Spleen (tissue), 11 donors: Measurements from ENCODE around the gene KPNA6. TPM values are rescaled to one million over a fixed set of nuclear protein-coding genes. Genes with fewer than 3 reads are reported as not detected.

Source experiments
- DNase-seq: peaks from one replicate; pipeline ENCODE4 v3.0.0-alpha.2; 2020
- H3K27ac ChIP-seq, 8 donors: fragments of 200-600 bp; sonication (generic) in 7 of 8; 1 replicate in 4 of 8; 2 replicates in 4 of 8; pipeline versions ENCODE4 v1.5.0 to v1.8.0; 2016 to 2021; ENCODE audit warnings: inconsistent platforms in 4 of 8, mild to moderate bottlenecking in 4 of 8, moderate library complexity in 1 of 8
- H3K27me3 ChIP-seq, 7 donors: fragments of 200-600 bp; sonication (generic) in 6 of 7; replicated peaks in 1 of 7; 1 replicate in 4 of 7; 2 replicates in 3 of 7; pipeline versions ENCODE4 v1.5.0 to v1.8.0; 2016 to 2021; ENCODE audit warnings: inconsistent platforms in 3 of 7, mild to moderate bottlenecking in 1 of 7
- H3K36me3 ChIP-seq, 6 donors: fragments of 200-600 bp; sonication (generic) in 5 of 6; 1 replicate in 4 of 6; 2 replicates in 2 of 6; pipeline versions ENCODE4 v1.5.0 to v1.8.0; 2016 to 2021; ENCODE audit warnings: inconsistent platforms in 2 of 6
- H3K4me1 ChIP-seq, 6 donors: fragments of 200-600 bp; sonication (generic) in 5 of 6; 1 replicate in 3 of 6; 2 replicates in 3 of 6; pipeline versions ENCODE4 v1.5.0 to v1.8.0; 2016 to 2021; ENCODE audit warnings: inconsistent platforms in 3 of 6
- H3K4me3 ChIP-seq, 8 donors: fragments of 200-600 bp; sonication (generic) in 7 of 8; 1 replicate in 4 of 8; 2 replicates in 4 of 8; pipeline versions ENCODE4 v1.5.0 to v1.8.0; 2016 to 2021; ENCODE audit warnings: inconsistent platforms in 4 of 8, mild to moderate bottlenecking in 4 of 8, moderate library complexity in 2 of 8
- H3K9me3 ChIP-seq, 8 donors: fragments of 200-600 bp; sonication (generic) in 7 of 8; 1 replicate in 4 of 8; 2 replicates in 4 of 8; pipeline versions ENCODE4 v1.5.0 to v1.8.0; 2016 to 2021; ENCODE audit warnings: inconsistent platforms in 4 of 8
- CTCF ChIP-seq, 11 experiments: fragments of 200-600 bp in 7 of 11; fragments of 450-650 bp in 4 of 11; sonication (generic) in 4 of 11; IDR thresholded peaks in 8 of 11; conservative IDR thresholded peaks in 3 of 11; 1 replicate in 7 of 11; 2 replicates in 4 of 11; pipeline versions ENCODE4 v1.4.0 to v1.8.0; 2016 to 2021; ENCODE audit warnings: antibody characterized with exemption in 11 of 11, inconsistent platforms in 4 of 11, mild to moderate bottlenecking in 1 of 11
- POLR2A ChIP-seq, 3 donors: fragments of 450-650 bp; IDR thresholded peaks; one replicate each; pipeline ENCODE4 v1.5.1; 2017; ENCODE audit warnings: antibody characterized with exemption in 3 of 3, mild to moderate bottlenecking in 1 of 3
- POLR2AphosphoS5 ChIP-seq, 3 donors: sonication (generic); formaldehyde crosslinking; IDR thresholded peaks; one replicate each; pipeline ENCODE4 v1.5.1; 2017; ENCODE audit warnings: antibody characterized with exemption in 3 of 3
- WGBS, 5 donors: extraction: QIAGEN DNeasy Blood & Tissue Kit in 3 of 5; methylation state at CpG; one replicate each; pipeline versions ENCODE4 v1.1.5 to v1.1.7; 2013 to 2018; 5-methylcytosine and 5-hydroxymethylcytosine counted together
- intact Hi-C: fragments of 100-400 bp; cut with DNase I; formaldehyde crosslinking; loops from one replicate; pipeline ENCODE4 v1.15.0; 2023; ENCODE audit warnings: low total_unique reads
- microRNA-seq, 3 donors: library from miRNA; unstranded; fragments of <30 nt; microRNA quantifications; one replicate each; pipeline versions ENCODE4 to v1.1.0, GENCODE V29; 2019 to 2020
- polyA plus RNA-seq, 3 donors: library from polyadenylated mRNA; stranded (reverse); fragments of 200-250 nt; gene quantifications; one replicate each; pipeline ENCODE4 v1.2.1, GENCODE V29; 2013
- small RNA-seq, 4 donors: library from RNA; depleted of rRNA; stranded (forward); fragments of <200 nt; gene quantifications; one replicate each; pipeline ENCODE3, GENCODE V24; 2016
- total RNA-seq, 7 donors: library from RNA; depleted of rRNA in 3 of 7; stranded (reverse); fragments of >200 nt in 3 of 7; fragmentation: NEBNext Ultra II Directional in 4 of 7; extraction: Animal tissue kit (Norgen Biotek cat#: 25700) in 4 of 7; gene quantifications; one replicate each; pipeline versions ENCODE4 v1.1.0 to v1.2.1, GENCODE V29; 2016 to 2021
- donor health status: healthy with polysubstance abuse.
- donor health status: DM: no; HTN: no; CAD: no; lungs with moderate emphysema.
- donor health status: DM: no; HTN: no; CAD: no.
- donor health status: Bipolar disorder and iron deficiency.
- donor health status: healthy.
- donor health status: DM: no; HTN: no; CAD: no.
- donor health status: DM: yes; HTN: yes; CAD: no.

Gene KPNA6
- total and polyA plus RNA-seq, 10 donors: 3.5 to 57.1 (median 38.2) TPM

DNA sequence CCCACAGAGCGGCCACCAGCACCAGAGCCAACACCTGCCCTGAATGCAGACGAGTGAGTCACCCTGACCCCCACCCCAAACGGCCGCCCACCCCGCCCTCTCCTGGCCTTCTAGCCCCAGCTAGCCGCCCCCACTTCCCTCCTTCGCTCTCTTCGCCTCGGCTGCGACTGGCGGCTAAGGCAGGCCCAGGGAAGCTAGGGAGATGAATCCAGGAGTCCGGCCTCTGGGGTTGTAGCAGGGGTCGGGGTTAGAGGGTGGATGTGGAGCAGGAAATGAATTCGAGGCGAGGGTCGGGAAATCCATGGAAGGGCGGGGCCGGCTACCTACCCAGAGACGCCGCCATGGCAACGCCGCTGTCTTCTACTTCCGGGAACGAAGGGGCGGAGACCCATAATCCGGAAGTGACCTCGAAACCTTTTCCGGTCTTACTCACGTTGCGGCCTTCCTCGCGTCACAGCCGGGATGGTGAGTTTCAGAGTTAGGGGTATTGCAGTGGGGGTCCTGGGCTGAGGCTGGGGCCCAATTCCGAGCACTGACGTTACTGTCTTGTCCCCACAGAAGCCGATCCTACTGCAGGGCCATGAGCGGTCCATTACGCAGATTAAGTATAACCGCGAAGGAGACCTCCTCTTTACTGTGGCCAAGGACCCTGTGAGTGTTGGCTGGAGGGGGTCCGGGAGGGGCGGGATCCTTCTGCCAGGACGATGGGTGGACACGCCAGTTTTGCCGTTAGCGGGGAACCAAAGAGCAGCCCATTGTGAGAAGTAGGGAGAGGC lies 114.3 kb downstream of the KPNA6 start, which contains the start of the genes EIF3I and TMEM234:
Gene EIF3I (plus strand): TSS at position 428 of the 776 bp plus-strand sequence. CDS start 35 bp downstream, at position 463.
Gene TMEM234 (minus strand): TSS at position 374 of the 776 bp plus-strand sequence. CDS start 31 bp downstream, at position 343.
- Histone ChIP-seq H3K27me3 (no peaks in the 10 kb centered on the region), H3K36me3 (peaks cover 0 to 67% (median 36%) of the 10 kb centered on the region in 6 donors), H3K4me1 (peaks cover 21 to 60% (median 39%) of the 10 kb centered on the region in 6 donors), H3K4me3 (peak within 1 kb of the TSS; percentile 64 to 91 (median 84)), H3K27ac (peak within 1 kb of the TSS; percentile 63 to 97 (median 88)), H3K9me3 (no peaks in the 10 kb centered on the region)
- intact Hi-C loops: no loop called here
- WGBS, 5 donors: 0 to 1% (median 0%) methylated on average over 31 to 46 of the region's 46 CpGs
- peak; percentile 97 for DNase-seq
- no peak for TF ChIP-seq CTCF (IDR thresholded peaks at IDR 0.05 in 8 of 11, conservative IDR thresholded peaks at IDR 0.05 in 3 of 11)
- TF ChIP-seq POLR2A (IDR thresholded peaks at IDR 0.05): peak in 2 of 3 donors; percentile 37 to 54
- peak; percentile 86 to 97 (median 91) for TF ChIP-seq POLR2AphosphoS5 (IDR thresholded peaks at IDR 0.05)

DNA sequence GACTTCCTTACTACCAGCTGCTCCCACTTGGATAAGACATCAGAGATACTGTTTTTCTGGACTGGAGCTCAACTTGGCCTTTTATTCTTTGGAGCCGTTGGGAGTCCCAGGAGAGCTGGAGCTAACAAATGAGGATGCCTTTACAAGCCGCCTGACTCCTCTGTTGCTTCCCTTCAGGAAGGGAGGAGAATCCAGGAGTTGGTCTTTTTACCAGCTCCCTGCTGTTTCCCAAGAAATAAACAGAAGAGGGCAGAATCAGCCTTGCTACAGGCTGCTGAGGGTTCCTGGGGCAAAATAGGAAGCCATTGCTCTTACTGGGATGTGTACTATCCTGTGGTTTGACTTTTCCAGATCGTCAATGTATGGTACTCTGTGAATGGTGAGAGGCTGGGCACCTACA lies 115.8 kb downstream of the KPNA6 start:
- no peak for DNase-seq
- intact Hi-C loops: no loop called here
- WGBS, 5 donors: 69 to 98% (median 80%) methylated on average over 3 of the region's 3 CpGs
- H3K9me3 ChIP-seq: no peaks in the 10 kb centered on the region
- peaks cover 21 to 60% (median 39%) of the 10 kb centered on the region in 6 donors for H3K4me1 ChIP-seq
- peak overlapping the region in 3 of 8 donors; percentile 81 to 88 (median 82) for H3K4me3 ChIP-seq
- H3K36me3 ChIP-seq: peaks cover 0 to 67% (median 44%) of the 10 kb centered on the region in 6 donors
- TF ChIP-seq POLR2AphosphoS5 (IDR thresholded peaks at IDR 0.05) (no peak), CTCF (IDR thresholded peaks at IDR 0.05 in 8 of 11, conservative IDR thresholded peaks at IDR 0.05 in 3 of 11) (no peak), POLR2A (IDR thresholded peaks at IDR 0.05) (no peak)
- H3K27me3 ChIP-seq: no peaks in the 10 kb centered on the region
- peak overlapping the region in 2 of 8 donors; percentile 30 to 94 for H3K27ac ChIP-seq

DNA sequence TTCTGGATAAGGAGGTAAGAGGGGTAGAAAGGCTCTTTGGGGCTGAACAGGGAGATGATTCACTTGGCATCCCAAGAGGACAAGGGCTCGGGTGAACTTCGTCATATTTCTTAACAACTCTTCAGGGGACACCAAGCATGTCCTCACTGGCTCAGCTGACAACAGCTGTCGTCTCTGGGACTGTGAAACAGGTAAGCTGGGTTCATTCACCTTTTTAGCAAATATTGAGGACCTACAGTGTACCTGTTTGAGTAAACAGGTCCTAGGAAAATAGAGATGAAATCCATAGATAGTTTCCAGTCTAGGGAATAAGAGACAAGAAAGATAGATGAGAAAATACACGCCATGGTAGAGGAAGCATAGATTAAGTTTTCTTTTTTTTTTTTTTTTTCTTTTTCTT lies 116.4 kb downstream of the KPNA6 start:
- Histone ChIP-seq H3K4me3 (peak overlapping the region in 1 of 8 donors; percentile 88), H3K9me3 (no peaks in the 10 kb centered on the region), H3K36me3 (peaks cover 0 to 69% (median 50%) of the 10 kb centered on the region in 6 donors), H3K27me3 (no peaks in the 10 kb centered on the region), H3K27ac (no peak overlapping the region), H3K4me1 (peaks cover 21 to 60% (median 39%) of the 10 kb centered on the region in 6 donors)
- intact Hi-C loops: no loop called here
- no peak for TF ChIP-seq POLR2AphosphoS5 (IDR thresholded peaks at IDR 0.05)
- 90 to 98% (median 94%) methylated on average over 4 of the region's 4 CpGs for WGBS, 5 donors
- no peak for DNase-seq

Small RNA genes lying within 50 kb of the gene (microRNA-seq; reads per million reads assigned to microRNA genes)
- gene MIR5585: 0 reads per million in 3 donors

Small RNA genes lying within 50 kb of the gene (small RNA-seq; reads per million reads assigned to genes)
- gene MIR5585 (0 reads per million in 4 donors), gene RF00017 (0 reads per million in 4 donors)

Other genes with a start within 250 kb of the KPNA6 start
- gene PTP4A2, start 169.7 kb upstream of the KPNA6 start, total RNA-seq: 100 to 1,000 TPM; 201 to 300 (median 254) TPM
- gene PTP4A2, start 169.7 kb upstream of the KPNA6 start, polyA plus RNA-seq: 100 to 1,000 TPM in 1 of 3 donors, 10 to 100 TPM in 2; 72.9 to 111 (median 94.2) TPM
- 100 to 1,000 TPM in 3 of 7 donors, 10 to 100 TPM in 4; 69.9 to 109 (median 97.9) TPM for gene KHDRBS1, start 94.2 kb upstream of the KPNA6 start, total RNA-seq
- 10 to 100 TPM; 63.8 to 80.6 (median 74.5) TPM for gene KHDRBS1, start 94.2 kb upstream of the KPNA6 start, polyA plus RNA-seq
- 10 to 100 TPM in 5 of 7 donors, 1 to 10 TPM in 2; 6.4 to 18.6 (median 16.0) TPM for gene TMEM39B, start 35.1 kb upstream of the KPNA6 start, total RNA-seq
- gene TMEM39B, start 35.1 kb upstream of the KPNA6 start, polyA plus RNA-seq: 10 to 100 TPM; 10.5 to 12.0 (median 11.9) TPM
- gene TXLNA, start 71.6 kb downstream of the KPNA6 start, total RNA-seq: 10 to 100 TPM; 39.2 to 49.3 (median 42.9) TPM
- gene TXLNA, start 71.6 kb downstream of the KPNA6 start, polyA plus RNA-seq: 10 to 100 TPM in 1 of 3 donors, 1 to 10 TPM in 2; 8.7 to 24.8 (median 8.9) TPM
- gene CCDC28B, start 92.5 kb downstream of the KPNA6 start, total RNA-seq: 1 to 10 TPM; 3.9 to 8.2 (median 5.1) TPM
- gene CCDC28B, start 92.5 kb downstream of the KPNA6 start, polyA plus RNA-seq: 10 to 100 TPM; 13.1 to 22.4 (median 13.5) TPM
- gene IQCC, start 97.6 kb downstream of the KPNA6 start, total RNA-seq: 1 to 10 TPM; 1.2 to 2.4 (median 1.5) TPM
- gene IQCC, start 97.6 kb downstream of the KPNA6 start, polyA plus RNA-seq: 1 to 10 TPM; 1.6 to 2.4 (median 2.1) TPM
- gene DCDC2B, start 101.0 kb downstream of the KPNA6 start, total RNA-seq: not detected
- gene DCDC2B, start 101.0 kb downstream of the KPNA6 start, polyA plus RNA-seq: under 1 TPM in 1 of 3 donors, not detected in 2; 0.03 TPM
- 10 to 100 TPM; 18.4 to 30.2 (median 27.2) TPM for gene TMEM234, start 114.3 kb downstream of the KPNA6 start, total RNA-seq
- 10 to 100 TPM in 2 of 3 donors, 1 to 10 TPM in 1; 7.7 to 14.9 (median 11.1) TPM for gene TMEM234, start 114.3 kb downstream of the KPNA6 start, polyA plus RNA-seq
- gene EIF3I, start 114.4 kb downstream of the KPNA6 start, total RNA-seq: 100 to 1,000 TPM in 6 of 7 donors, 10 to 100 TPM in 1; 94.5 to 122 (median 104) TPM
- 100 to 1,000 TPM; 144 to 182 (median 155) TPM for gene EIF3I, start 114.4 kb downstream of the KPNA6 start, polyA plus RNA-seq
- gene FAM167B, start 139.2 kb downstream of the KPNA6 start, total RNA-seq: 1 to 10 TPM in 5 of 7 donors, under 1 TPM in 1, not detected in 1; 0.54 to 2.3 (median 1.3) TPM
- 1 to 10 TPM; 2.3 to 2.7 (median 2.7) TPM for gene FAM167B, start 139.2 kb downstream of the KPNA6 start, polyA plus RNA-seq
- 10 to 100 TPM; 43.0 to 84.5 (median 58.7) TPM for gene LCK, start 143.2 kb downstream of the KPNA6 start, total RNA-seq
- gene LCK, start 143.2 kb downstream of the KPNA6 start, polyA plus RNA-seq: 10 to 100 TPM; 37.9 to 47.8 (median 42.8) TPM
- 100 to 1,000 TPM in 4 of 7 donors, 10 to 100 TPM in 3; 83.0 to 116 (median 103) TPM for gene HDAC1, start 184.0 kb downstream of the KPNA6 start, total RNA-seq
- gene HDAC1, start 184.0 kb downstream of the KPNA6 start, polyA plus RNA-seq: 100 to 1,000 TPM in 1 of 3 donors, 10 to 100 TPM in 2; 91.0 to 108 (median 92.6) TPM
- 10 to 100 TPM; 25.7 to 73.8 (median 60.0) TPM for gene MARCKSL1, start 228.2 kb downstream of the KPNA6 start, total RNA-seq
- 100 to 1,000 TPM in 1 of 3 donors, 10 to 100 TPM in 2; 73.5 to 120 (median 88.8) TPM for gene MARCKSL1, start 228.2 kb downstream of the KPNA6 start, polyA plus RNA-seq